Myocyte (in vitro differentiated cells): Measurements from ENCODE around the gene CCNB1. TPM values are rescaled to one million over a fixed set of nuclear protein-coding genes. Genes with fewer than 3 reads are reported as not detected.
A peak's percentile ranks its signal among the peaks of the same experiment; 100 is the strongest.
"Not testable (repeated sequence)": the region's sequence is repeated elsewhere in the genome, so short reads cannot be mapped to it uniquely, and the experiment has no call there.

Experiments used
- DNase-seq: peaks from one replicate; pipeline ENCODE4 v3.0.0-alpha.2; 2012; ENCODE audit warnings: low read depth
- polyA plus RNA-seq: library from polyadenylated mRNA; unstranded; fragments of >200 nt; gene quantifications from one replicate; pipeline ENCODE4 v1.2.1, GENCODE V29; 2012; ENCODE audit warnings: missing spikeins
- total RNA-seq: library from RNA; depleted of rRNA; stranded (reverse); fragments of >200 nt; gene quantifications from 2 replicates; pipeline ENCODE4 v1.2.3, GENCODE V29; 2014

CCNB1 gene
- total RNA-seq, result 10.7 and 12.8 TPM in 2 replicates
- polyA plus RNA-seq, result 7.6 TPM

DNA sequence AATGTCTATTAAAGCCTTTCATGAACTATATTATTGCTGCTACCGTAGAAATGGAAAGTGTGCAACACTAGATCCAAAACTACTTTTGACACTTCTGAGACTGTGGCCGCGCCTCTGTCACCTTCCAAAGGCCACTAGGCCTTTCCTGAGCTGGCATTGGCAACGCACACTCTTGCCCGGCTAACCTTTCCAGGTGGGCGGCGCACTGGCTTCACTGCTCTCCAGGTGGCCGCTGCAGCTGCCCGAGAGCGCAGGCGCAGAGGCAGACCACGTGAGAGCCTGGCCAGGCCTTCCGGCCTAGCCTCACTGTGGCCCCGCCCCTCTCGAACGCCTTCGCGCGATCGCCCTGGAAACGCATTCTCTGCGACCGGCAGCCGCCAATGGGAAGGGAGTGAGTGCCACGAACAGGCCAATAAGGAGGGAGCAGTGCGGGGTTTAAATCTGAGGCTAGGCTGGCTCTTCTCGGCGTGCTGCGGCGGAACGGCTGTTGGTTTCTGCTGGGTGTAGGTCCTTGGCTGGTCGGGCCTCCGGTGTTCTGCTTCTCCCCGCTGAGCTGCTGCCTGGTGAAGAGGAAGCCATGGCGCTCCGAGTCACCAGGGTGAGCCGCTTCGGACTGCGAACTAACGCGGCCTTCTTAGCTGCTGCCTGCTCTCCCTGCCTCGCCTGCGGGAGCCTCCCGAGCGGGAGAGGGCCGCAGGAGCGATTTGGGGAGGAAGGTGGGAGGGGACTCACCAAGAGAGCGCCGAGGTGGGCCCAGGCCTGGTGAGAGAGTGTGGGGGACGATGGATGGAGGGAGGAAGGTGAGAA is at the start of gene CCNB1:
CCNB1 (plus strand) TSS at position 465 of the 807 bp plus-strand sequence; CDS start at position 578, 113 bp downstream.
- DNase-seq, result peak; percentile 99

GRCh38 chr5:69129413-69129812 is 37.5 kb upstream of the CCNB1 start:
- peak; percentile 3 for DNase-seq

DNA sequence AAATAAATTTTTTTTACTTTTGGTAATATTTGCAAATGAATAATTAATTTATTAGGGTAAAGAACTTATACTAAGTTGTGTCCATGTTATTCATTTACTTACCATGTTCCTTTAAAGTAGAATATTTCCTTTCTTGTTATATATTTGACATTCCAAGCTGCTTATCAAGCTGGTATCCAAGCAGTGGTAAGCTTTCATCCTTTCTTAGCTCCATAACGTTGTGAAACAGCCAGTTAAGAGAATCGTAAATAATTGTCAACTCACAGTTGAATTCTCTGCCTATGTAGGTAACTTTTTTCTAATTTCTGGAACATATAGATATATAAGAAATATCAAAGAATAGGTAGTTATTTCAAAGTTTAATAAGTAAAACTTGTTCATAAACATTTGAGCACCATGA is 36.7 kb upstream of the CCNB1 start:
- no peak for DNase-seq

DNA sequence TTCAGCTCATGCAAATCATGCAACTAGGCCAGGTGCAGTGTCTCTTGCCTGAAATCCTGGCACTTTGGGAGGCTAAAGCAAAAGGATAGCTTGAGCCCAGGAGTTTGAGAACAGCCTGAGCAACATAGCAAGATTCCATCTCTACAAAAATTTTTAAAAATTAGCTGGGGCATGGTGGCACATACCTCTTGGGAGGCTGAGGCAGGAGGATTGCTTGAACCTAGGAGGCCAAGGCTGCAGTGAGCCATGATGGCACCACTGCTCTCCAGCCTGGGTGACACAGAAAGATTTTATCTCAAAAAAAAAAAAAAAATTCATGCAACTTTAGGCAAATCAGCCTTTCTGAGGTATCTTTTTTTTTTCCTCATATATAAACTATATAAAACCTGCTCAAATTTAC is 35.6 kb upstream of the CCNB1 start:
- DNase-seq, result no peak

DNA sequence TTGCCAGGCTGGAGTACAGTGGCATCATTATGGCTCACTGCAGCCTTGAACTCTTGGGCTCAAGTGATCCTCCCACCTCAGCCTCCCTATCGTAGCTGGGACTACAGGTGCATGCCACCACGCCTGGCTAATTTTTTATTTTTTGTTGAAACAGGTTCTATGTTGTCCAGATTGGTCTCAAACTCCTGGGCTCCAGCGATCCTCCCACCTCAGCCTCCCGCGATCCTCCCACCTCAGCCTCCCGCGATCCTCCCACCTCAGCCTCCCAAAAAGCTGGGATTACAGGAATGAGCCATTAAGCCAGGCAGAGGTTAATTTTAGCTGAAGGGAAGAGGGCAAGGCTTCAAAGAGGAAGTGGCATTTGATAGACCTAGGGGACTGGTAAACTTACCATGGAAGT is 32.8 kb upstream of the CCNB1 start:
- DNase-seq, result no peak

DNA sequence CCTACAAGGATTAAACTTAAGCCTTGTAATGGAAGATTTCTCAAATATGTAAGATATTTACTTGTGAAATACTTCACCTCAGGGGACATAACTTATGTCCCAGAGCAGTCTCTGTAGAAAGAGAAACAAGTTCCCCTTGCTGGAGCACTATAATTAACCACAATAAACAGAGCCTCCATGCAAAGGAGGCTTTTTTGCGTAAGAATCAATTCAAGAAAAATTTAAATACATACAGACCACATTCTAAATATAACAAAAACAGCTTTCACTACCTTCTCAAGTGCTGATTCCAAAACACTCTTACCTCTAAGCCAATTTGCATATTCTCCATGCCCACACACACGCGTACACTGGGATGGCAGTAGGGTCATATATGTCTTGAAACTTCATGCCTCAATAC is 30.7 kb upstream of the CCNB1 start:
- DNase-seq, result no peak

DNA sequence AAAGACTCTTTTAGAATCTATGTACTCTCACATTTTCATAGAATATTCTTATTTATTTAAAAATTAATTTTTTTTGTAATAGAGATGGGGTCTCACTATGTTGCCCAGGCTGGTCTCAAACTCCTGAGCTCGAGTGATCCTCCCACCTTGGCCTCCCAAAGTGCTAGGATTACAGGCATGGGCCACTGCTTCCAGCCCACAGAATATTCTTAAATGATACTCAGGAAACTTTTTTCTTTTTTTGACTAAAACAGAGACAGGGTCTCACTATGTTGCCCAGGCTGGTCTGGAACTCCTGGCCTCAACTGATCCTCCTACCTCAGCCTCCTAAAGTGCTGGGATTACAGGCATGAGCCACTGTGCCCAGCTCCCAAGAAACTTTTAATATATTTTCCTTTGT is 29.7 kb upstream of the CCNB1 start:
- DNase-seq, result not testable (repeated sequence)

- DNase-seq, result no peak
Measured at GRCh38 chr5:69137807-69138206, 29.1 kb upstream of the CCNB1 start.

GRCh38 chr5:69138766-69139165 is 28.2 kb upstream of the CCNB1 start:
- DNase-seq, result no peak

DNA sequence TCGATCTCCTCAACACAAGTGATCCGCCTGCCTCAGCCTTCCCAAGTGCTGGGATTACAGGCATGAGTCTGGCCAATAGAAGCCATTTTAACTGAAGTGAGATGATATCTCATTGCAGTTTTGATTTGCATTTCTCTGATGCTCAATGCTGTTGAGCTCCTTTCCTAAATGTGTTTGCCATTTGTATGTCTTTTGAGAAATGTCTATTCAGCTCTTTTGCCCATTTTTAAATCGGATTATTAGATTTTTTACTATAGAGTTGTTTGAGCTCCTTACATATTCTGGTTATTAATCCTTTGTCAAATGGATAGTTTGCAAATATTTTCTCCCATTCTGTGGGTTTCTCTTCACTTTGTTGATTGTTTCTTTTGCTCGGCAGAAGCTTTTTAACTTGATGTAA is 26.7 kb upstream of the CCNB1 start:
- not testable (repeated sequence) for DNase-seq

DNA sequence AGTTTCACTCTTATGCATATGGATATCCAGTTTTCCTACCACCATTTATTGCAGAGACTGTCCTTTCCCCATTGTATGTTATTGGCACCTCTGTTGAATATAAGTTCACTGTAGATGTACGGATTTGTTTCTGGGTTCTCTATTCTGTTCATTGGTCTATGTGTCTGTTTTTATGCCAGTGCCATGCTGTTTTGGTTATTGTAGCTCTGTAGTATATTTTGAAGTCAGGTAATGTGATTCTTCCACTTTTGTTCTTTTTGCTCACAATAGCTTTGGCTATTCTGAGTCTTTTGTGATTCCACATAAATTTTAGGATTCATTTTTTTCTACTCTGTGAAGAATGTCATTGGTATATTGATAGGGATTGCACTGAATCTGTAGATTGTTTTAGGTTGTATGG is 26.1 kb upstream of the CCNB1 start:
- DNase-seq, result no peak

DNA sequence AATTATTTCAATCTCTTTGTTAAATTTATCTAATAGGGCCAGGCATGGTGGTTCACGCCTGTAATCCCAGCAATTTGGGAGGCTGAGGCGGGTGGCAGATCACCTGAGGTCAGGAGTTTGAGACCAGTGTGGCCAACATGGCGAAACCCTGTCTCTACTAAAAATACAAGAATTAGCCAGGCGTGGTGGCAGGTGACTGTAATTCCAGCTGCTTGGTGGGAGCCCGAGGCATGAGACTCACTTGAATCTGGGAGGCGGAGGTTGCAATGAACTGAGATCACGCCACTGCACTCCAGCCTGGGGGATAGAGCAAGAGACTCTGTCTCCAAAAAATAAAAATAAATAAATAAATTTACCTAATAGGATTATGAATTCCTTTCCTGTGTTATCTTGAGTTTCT is 18.4 kb upstream of the CCNB1 start:
- DNase-seq, result not testable (repeated sequence)

DNA sequence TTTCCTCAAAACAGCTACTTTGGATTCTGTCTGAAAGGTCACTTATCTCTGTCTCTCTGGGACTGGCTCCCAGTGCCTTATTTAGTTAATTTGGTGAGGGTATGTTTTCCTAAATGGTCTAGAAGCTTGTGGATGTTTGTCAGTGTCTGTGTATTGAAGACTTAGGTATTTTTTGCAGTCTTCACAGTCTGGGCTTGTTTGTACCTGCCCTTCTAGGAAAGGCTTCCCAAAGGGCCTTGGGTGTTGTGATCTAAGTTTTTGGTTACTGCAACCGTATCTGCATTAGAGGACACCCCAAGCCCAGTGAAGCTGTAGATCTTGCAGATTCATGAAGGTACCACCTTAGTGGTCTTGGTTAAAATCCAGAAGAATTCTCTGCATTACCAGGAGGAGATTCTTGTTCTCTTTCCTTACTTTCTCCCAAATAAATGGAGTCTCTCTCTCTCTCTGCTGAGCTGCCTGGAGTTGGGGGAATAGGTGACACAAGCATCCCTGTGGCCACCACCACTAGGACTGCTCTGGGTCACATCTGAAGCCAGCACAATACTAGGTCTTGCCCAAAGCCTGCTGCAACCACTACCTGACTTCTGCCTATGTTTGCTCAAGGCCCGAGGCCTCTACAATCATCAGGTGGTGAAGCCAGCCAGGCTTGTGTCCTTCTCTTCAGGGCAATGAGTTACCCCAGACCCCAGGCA is 17.8 kb upstream of the CCNB1 start:
- DNase-seq, result no peak

DNA sequence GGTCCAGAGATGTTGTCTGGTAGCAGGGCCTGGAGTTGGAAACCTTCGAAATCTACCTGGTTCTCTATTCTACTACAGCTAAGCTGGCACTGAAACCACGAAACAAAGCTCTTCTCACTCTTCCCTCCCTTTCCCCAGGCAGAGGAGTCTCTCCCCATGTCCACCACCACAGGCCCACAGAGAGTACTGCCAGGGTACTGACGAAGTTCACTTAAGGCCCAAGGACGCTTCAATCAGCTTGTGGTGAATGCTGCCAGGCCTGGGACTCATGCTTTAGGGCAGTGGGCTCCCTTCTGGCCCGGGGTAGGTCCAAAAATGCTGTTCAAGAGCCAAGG is 17.3 kb upstream of the CCNB1 start:
- DNase-seq, result no peak

DNA sequence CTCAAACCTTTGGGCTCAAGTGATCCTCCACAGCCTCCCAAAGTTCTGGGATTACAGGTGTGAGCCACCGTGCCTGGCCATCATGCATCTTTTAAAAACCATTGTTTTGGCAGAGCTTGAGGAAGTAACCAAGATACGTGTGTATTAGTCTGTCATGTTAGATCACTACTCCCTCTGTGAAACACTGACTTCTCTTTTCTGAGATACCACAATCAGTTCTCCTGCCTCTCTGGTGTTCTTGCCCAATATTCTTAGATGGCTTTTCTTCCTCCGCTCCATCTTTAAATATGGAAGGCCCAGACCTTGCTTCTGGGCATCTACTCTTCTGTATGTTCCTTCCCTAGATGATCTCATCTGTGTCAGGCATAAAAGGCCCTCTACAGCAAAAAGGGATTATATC is 14.2 kb upstream of the CCNB1 start:
- no peak for DNase-seq

DNA sequence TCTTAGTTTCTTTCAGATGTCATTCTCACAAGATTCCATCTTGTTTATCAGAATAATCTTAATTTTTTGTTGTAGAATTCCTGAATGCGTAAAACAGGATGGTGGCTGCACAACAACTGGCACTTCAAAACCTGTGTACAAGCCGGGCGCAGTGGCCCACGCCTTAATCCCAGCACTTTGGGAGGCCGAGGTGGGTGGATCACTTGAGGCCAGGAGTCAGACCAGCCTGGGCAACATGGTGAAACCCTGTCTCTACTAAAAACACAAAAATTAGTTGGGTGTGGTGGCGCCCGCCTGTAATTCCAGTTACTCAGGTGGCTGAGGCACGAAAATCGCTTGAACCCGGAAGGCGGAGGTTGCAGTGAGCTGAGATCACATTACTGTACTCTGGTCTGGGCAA is 10.5 kb upstream of the CCNB1 start:
- no peak for DNase-seq

GRCh38 chr5:69158039-69158438 is 8.9 kb upstream of the CCNB1 start:
- DNase-seq, result no peak

- DNase-seq, result no peak
Measured at GRCh38 chr5:69160651-69161050, 6.3 kb upstream of the CCNB1 start.

GRCh38 chr5:69167493-69167855 is 524 bp downstream of the CCNB1 start:
- DNase-seq, result peak; percentile 13

DNA sequence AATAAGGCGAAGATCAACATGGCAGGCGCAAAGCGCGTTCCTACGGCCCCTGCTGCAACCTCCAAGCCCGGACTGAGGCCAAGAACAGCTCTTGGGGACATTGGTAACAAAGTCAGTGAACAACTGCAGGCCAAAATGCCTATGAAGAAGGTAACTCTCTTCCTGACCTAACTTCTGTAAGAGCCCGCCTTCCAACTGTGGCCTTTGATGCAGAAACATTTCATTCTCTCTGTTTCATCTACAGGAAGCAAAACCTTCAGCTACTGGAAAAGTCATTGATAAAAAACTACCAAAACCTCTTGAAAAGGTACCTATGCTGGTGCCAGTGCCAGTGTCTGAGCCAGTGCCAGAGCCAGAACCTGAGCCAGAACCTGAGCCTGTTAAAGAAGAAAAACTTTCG is 979 bp downstream of the CCNB1 start:
- DNase-seq, result no peak

- DNase-seq, result no peak
Measured at GRCh38 chr5:69170495-69170894, 3.5 kb downstream of the CCNB1 start.

- no peak for DNase-seq
Measured at GRCh38 chr5:69170969-69171368, 4.0 kb downstream of the CCNB1 start.
